NCI-H2107 treated with DMSO at 0.1 percent for 48 hours (cell line): ENCODE results near the gene U2AF2.

Experiments used
- DNase-seq: peaks from one replicate; lab custom pipeline; 2025; ENCODE audit not compliant: unreplicated experiment; lab: John Stamatoyannopoulos, UW

The U2AF2 gene

DNA sequence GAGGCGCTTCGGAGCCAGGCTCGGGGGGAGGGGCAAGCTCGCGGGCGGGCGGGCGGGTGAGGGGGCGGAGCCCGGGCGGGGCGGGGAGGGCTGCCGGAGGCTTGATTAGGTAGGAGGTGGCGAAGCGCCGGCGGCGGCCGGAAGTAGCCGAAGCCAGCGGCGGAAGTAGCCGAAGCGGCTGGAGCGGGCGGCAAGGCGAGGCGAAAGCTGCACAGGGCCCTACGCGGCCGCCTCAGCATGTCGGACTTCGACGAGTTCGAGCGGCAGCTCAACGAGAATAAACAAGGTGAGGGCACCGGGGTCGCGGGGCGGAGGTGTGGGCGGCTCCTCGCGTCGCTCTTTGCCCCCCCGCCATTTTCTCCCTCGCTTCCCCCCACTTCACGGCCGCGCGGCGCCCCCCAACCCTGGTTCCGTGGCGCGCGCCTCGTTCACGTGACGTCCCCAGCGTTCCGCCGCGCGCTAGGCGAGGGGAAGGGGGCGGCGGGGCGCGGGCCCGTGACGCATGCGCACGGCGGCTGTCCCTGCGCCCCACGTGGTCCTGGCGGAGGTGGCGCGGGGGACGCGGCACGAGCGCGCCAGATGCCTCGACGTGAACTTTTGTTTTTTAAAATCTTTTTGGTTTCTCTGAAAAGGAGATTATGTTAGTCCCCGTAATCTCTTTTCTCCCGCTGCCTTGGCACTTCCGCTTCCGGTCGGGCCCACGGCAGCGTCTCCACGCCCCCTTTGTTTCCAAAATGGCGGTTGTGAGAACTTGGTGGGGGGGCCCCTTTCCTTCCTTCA, at the start of gene U2AF2:
TSS of gene U2AF2 (plus strand) at position 168 of the 780 bp plus-strand sequence. CDS start at position 238, 70 bp downstream.
- peak; percentile 52 for DNase-seq

DNA sequence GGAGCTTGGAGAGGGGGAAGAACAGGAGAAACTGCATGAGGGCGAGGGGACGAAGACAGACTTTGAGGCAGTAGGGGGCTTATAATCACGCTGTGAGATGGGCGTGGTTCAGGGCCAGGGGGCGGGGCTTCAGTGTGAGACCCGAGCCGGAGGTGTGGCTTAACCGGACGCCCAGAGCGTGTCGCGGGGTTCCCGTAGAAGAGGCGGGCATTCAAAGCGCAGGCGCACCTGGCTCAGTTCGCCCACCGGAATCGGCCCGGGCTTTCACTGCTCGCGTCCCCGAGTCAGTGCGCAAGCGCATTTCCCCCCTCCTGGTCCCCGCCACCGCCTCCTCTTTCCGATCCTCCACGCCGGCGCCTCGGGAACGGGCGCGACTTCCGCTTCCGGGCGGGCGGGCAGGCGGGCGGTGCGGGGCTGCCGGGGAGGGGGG, 49.6 kb upstream of the U2AF2 start:
- DNase-seq, result peak; percentile 93

DNA sequence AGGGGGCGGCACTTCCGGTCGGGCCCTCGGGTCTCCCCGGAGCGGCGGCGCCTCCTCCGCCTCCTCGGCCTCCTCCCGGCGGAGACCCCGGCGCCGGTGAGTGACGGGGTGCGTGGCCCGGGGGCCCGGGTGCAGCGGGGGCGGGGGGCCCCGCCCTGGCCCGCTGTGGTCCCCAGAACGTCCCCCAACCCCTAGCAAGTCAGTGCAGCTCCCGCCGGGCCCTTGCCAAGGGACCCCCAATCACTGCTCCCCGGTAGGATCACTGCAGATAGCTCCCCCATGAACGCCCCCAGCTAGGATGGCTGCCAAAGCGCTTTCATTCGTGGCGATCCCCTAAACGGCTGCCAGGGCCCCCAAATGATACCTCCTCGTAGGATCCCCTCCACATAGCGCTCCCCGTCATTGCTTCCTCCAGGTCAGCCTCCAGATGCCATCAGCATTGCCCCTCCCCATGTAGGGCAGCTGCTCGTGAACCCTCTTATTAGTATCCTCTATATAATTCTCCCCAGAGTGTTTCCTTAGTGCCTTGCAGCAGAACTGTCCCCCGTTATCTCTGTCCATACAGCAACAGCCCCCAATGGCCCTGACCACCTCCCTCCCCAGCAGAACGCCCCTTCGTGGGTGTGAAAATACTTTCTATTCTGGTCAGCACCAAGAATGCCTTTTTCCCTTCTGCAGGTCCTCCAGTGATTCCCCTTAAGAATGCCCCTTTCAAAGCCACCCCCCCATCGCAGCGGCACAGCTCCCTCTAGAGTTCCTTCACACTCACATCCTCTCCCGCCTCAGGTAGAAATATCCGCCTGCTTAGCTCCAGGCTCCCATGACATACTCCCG, 49.0 kb upstream of the U2AF2 start, which contains the start of gene ZNF865:
TSS of gene ZNF865 (plus strand) at position 11 of the 834 bp plus-strand sequence. CDS start 7,972 bp downstream, outside the sequence.
- DNase-seq, result peak; percentile 54

DNA sequence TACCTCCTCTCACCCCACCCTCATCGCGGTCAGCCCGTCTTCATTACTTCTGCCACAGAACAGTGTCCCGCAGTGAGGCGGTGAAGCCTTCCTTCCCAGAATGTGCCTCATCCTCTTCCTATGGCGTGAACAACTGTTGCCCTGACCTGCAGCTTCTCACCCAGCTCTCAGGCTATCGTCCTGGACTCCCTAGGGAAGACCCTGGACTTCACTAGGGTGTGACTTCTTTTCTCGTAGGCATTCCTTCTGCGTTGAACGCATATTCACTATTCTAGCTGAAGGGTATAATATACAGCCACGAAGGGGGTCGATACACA, 48.4 kb upstream of the U2AF2 start:
- DNase-seq, result no peak

DNA sequence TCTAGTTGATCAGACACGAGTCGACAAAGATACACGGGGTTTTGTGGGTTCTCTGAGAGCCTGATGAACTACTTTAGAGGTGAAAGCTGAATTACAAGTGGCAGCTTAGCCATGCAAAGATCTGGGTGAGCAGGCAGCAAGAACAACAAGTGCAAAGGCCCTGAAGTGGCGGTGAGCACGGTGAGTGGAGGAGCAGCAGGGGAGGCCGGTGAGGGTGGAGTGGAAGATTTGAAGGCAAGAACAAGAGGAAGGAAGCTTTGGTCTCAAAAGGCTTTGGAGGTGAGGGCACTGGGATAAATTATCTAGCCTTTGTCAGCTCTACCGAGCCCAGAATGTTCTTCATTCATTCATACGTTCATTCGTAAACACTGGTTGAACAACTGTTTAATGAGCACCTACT, 48.0 kb upstream of the U2AF2 start:
- DNase-seq, result no peak

DNA sequence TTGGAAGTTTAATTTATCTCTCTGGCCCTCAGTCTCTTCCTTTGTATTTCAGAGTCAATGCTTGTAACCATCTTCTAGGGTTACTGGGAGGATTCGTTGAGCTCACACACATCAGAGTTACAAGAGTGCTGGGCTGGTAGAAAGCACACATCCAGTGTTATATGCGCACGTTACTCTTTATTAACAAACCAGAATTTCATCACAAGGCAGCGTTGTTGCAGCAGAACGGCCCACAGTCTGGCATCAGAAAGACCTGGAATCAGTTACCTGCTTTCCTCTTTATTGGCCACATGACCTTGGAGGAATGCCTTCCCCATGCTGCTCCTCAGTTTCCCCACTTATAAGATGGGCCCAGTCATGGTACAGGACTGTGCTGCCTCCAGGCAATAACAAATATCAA, 45.5 kb upstream of the U2AF2 start:
- DNase-seq, result no peak

DNA sequence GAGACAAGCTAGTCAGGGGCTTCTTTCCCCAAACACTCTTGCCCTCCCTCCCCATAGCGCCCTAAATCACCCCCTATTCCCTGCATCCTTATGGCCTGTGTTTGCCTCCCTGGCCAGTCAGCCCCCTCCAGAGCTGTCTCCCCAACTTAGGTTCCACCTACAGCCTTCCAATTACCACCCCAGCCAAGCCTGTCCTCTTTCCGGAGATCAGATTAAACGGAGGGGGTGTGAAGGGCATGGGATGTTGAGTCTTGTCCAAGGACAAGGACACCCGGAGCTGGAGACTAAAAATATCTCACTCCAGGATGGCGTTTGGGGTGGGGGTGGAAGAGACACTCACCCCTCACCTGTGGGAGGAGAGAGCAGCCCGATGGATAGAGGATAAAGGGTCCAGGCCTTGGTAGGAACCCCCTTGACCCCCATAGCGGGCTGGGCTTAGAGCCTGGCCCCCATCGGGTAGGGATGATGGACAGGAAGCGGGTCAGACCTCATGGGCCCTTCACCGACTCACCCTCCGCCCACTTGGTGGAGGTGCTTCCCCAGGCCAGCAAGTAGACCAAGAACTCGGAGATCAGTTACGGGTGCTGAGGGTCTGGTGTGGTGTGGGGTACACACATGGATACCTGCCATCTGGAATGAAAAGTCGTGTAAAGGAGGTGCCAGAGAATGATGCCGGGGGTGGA, 43.4 kb upstream of the U2AF2 start:
- DNase-seq, result no peak

DNA sequence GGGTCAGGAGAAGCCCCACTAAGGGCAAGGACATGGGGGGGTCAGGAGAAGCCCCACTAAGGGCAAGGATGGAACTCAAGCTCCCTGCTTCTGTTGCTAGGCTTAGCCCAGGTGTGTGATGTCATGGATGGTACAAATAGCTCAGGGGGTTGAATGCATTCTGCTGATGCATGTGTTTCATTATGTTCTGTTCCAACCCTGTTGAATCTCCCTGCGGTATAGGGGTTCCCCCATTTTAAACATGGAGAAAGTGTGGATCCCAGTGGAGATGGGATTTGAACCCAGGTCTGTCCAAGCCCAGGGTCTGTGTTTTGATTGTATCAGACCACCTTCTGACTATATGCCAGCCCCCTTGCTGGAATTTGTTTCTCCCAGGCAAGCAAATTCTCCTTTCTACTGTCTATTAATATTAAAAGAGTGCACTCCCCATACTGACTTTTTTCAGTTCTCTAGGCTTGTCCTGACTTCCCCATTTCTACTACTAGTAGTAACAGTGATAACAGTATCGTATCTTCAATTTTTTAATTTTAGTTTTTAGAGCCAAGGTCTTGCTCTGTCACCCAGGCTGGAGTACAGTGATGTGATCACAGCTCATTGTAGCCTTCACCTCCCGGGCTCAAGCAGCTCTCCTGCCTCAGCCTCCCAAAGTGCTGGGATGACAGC, 42.7 kb upstream of the U2AF2 start:
- DNase-seq, result no peak

DNA sequence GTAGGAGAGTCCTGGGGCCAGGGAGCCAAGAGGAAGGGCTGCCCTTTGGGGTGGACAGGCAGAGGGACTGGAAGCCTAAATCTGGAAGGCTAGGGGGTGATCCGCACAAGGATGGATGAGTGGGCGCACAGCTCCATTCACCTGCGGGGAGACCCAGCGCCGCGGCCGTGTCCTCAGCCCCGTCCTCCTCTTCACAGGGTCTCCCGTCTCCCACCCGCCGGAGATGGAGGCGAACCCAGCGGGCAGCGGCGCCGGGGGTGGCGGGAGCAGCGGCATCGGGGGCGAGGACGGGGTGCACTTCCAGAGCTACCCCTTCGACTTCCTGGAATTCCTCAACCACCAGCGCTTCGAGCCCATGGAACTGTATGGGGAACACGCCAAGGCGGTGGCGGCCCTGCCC, 41.4 kb upstream of the U2AF2 start:
- no peak for DNase-seq

DNA sequence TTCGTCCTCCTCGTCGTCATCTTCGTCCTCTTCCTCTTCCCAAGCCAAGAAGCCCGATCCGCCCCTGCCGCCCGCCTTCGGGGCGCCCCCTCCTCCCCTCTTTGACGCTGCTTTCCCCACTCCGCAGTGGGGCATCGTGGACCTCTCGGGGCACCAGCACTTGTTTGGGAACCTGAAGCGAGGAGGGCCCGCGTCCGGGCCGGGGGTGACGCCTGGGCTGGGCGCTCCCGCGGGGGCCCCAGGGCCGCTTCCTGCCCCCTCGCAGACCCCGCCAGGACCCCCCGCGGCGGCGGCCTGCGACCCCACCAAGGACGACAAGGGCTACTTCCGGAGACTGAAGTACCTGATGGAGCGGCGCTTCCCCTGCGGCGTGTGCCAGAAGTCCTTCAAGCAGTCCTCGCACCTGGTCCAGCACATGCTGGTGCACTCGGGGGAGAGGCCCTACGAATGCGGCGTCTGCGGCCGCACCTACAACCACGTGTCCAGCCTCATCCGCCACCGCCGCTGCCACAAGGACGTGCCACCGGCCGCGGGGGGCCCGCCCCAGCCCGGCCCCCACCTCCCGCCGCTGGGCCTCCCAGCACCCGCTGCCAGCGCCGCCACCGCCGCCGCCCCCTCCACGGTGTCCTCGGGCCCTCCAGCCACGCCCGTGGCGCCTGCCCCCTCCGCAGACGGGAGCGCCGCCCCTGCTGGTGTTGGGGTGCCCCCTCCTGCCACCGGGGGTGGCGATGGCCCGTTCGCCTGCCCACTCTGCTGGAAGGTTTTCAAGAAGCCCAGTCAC, 40.7 kb upstream of the U2AF2 start:
- no peak for DNase-seq

DNA sequence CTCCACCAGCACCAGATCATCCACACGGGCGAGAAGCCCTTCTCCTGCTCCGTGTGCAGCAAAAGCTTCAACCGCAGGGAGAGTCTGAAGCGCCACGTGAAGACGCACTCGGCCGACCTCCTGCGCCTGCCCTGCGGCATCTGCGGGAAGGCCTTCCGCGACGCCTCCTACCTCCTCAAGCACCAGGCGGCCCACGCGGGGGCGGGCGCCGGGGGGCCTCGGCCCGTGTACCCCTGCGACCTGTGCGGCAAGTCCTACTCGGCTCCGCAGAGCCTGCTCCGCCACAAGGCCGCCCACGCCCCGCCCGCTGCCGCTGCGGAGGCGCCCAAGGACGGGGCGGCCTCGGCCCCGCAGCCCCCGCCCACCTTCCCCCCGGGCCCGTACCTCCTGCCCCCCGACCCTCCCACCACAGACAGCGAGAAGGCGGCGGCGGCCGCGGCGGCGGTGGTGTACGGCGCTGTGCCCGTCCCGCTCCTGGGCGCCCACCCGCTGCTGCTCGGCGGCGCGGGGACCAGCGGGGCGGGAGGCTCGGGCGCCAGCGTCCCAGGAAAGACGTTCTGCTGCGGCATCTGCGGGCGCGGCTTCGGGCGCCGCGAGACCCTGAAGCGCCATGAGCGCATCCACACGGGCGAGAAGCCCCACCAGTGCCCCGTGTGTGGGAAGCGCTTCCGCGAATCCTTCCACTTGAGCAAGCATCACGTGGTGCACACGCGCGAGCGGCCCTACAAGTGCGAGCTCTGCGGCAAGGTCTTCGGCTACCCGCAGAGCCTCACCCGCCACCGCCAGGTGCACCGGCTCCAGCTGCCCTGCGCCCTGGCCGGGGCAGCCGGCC, 39.9 kb upstream of the U2AF2 start:
- DNase-seq, result no peak

DNA sequence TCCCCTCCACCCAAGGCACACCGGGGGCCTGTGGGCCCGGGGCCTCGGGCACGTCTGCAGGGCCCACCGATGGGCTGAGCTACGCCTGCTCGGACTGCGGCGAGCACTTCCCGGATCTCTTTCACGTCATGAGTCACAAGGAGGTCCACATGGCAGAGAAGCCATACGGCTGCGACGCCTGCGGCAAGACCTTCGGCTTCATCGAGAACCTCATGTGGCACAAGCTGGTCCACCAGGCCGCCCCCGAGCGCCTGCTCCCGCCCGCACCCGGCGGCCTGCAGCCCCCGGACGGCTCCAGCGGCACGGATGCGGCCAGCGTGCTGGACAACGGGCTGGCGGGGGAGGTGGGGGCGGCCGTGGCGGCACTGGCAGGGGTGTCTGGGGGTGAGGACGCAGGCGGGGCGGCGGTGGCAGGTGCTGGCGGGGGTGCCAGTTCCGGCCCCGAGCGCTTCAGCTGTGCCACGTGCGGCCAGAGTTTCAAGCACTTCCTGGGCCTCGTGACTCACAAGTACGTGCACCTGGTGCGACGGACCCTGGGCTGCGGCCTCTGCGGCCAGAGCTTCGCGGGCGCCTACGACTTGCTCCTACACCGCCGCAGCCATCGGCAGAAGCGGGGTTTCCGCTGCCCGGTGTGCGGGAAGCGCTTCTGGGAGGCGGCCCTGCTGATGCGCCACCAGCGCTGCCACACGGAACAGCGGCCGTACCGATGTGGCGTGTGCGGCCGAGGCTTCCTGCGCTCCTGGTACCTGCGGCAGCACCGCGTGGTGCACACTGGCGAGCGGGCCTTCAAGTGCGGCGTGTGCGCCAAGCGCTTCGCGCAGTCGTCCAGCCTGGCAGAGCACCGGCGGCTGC, 39.1 kb upstream of the U2AF2 start:
- DNase-seq, result no peak

DNA sequence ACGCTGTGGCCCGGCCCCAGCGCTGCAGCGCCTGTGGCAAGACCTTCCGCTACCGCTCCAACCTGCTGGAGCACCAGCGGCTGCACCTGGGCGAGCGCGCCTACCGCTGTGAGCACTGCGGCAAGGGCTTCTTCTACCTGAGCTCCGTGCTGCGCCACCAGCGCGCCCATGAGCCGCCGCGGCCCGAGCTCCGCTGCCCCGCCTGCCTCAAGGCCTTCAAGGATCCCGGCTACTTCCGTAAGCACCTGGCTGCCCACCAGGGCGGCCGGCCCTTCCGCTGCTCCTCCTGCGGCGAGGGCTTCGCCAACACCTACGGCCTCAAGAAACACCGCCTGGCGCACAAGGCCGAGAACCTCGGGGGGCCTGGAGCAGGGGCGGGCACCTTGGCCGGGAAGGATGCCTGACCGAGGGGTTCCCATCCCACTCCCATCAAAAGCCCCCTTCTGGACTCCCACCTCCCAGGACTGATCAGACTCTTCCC, 38.4 kb upstream of the U2AF2 start:
- no peak for DNase-seq

DNA sequence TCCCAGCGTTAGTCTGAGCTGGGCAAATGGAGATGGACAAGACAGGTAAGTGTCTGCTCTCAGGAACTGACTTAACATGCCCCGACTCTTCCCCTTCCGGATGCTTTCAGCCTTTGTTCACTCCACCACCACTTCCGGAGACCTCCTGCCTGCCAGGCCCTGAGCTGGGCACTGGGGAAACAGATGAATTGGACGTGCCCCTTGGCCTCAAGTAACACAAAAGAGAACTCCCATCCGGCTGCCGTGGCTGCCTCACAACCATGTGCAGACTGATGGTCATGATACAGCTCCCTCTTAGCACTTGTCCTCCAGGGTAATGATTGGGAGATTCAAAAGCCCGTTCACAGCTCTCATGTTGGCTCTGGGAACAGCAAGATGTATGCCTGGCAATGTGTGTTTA, 37.4 kb upstream of the U2AF2 start:
- DNase-seq, result no peak

DNA sequence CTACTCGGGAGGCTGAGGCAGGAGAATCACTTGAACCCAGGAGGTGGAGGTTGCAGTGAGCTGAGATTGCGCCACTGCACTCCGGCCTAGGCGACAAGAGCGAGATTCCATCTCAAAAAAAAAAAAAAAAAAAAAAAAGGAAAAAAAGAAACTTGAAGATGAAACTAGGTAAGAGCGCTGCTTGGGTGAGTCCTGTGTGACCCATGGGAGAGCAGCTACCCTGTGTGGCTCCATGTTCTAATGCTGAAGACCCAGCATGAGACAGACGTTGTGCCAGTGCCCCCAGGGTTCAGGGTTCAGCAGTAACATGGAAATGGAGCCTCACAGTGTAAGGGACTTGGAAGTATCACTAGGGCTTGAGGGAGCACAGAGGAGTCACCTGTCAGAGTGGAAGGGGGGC, 36.4 kb upstream of the U2AF2 start:
- no peak for DNase-seq

DNA sequence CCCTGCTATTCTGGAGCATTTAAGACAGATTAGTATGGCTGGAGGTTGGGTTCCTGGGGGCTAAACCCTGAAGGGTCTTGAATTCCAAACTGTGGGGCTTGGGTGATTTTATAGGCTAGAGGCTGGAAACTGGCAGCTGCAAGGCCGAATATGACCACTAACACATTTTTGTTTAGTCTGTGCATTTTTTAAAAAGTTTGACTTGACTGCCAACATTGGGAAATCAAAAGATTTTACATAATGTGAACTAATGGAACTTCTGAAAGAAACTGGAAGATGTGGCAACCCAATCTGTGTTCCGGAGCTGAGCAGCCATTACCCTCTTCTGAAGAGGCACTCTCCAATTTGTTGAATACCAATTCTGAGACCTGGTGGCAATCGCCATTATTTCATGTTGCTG, 35.5 kb upstream of the U2AF2 start:
- no peak for DNase-seq

DNA sequence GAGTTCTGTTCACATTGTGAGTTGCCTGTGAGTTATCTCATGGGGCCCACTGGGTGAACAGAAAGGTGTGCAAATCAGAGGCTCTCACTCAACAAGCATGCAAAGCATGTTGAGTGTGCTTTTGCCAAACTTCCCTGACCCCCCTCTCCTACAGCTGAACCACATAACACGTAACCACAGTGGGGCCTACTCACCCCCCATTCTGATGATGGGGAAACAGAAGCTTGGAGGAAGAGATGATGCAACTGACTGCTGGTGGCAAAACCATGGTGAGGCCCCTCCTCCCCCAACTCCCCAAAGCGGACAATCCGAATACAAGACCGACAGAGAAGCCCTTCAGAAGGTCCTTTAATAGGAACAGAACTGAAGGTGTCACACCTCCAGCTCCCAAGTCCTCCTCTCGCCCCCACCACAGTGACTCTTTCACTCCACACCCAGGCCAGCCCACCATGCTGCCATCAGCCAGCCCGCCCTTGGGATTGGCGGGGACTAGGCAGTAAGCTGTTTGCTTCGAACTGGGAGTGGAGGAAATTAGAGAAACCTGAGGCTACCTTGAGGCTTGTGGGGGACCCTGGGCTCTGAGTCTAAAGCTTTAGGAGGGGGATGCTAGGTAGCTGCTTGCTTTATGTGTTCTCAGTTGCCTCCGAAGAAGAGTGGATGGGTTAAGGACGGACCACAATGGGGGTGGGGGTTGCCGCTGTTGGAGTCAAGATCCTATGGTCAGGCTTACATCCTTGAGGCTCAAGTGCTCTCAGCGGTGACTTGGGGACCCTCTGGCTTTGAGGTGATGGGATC, 34.2 kb upstream of the U2AF2 start:
- no peak for DNase-seq

DNA sequence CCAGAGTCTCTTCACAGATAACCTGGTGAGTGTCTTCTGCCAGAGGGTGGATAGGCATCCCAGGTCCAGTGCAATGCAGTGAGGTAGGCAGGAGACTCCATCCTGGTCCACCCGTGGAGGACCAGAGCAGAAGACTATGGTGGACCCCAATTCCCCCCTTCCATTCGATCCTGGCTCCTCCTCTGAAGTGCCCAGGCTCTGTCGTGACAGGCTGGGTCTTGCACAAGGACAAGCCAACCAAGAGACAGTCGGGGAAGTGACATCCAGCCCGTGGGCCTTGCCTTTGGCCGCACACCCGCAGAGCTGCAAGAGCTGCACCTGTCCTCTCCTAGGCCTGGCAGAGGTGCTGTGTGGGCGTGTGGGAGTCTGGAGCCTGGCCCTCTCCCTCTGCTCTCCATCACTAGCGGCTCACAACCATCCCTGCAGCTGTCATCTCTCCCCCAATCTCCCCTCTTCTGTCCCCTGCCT, 33.6 kb upstream of the U2AF2 start:
- no peak for DNase-seq
